Sigmoid colon (tissue), 7 donors: ENCODE results near the gene CCDC180. TPM values are rescaled to one million over a fixed set of nuclear protein-coding genes. Genes with fewer than 3 reads are reported as not detected.

Experiments used
- DNase-seq: peaks from one replicate; pipeline ENCODE4 v3.0.0-alpha.2; 2019
- H3K27ac ChIP-seq, 4 donors: fragments of 200-600 bp; sonication (generic); one replicate each; pipeline ENCODE4 v1.5.1; 2016 to 2019; ENCODE audit warnings: mild to moderate bottlenecking in 1 of 4
- H3K27me3 ChIP-seq, 3 donors: fragments of 200-600 bp; sonication (generic); one replicate each; pipeline ENCODE4 v1.5.1; 2019; ENCODE audit warnings: mild to moderate bottlenecking in 1 of 3
- H3K36me3 ChIP-seq, 4 donors: fragments of 200-600 bp; sonication (generic); one replicate each; pipeline ENCODE4 v1.5.1; 2016 to 2019
- H3K4me1 ChIP-seq, 4 donors: fragments of 200-600 bp; sonication (generic); one replicate each; pipeline ENCODE4 v1.5.1; 2017 to 2019
- H3K4me3 ChIP-seq, 4 donors: fragments of 200-600 bp; sonication (generic); one replicate each; pipeline ENCODE4 v1.5.1; 2017 to 2019; ENCODE audit warnings: mild to moderate bottlenecking in 2 of 4, moderate library complexity in 1 of 4
- H3K9me3 ChIP-seq, 4 donors: fragments of 200-600 bp in 3 of 4; sonication (generic) in 3 of 4; one replicate each; pipeline versions ENCODE4 v1.5.1 to v1.6.1; 2013 to 2019
- CTCF ChIP-seq, 4 experiments: fragments of 450-650 bp in 3 of 4; fragments of 200-600 bp in 1 of 4; IDR thresholded peaks; one replicate each; pipeline ENCODE4 v1.5.1; 2016 to 2019; ENCODE audit warnings: antibody characterized with exemption in 4 of 4, mild to moderate bottlenecking in 3 of 4, moderate library complexity in 2 of 4
- EP300 ChIP-seq, 4 donors: sonication (generic); formaldehyde crosslinking; IDR thresholded peaks; one replicate each; pipeline ENCODE4 v1.6.1; 2017; ENCODE audit warnings: antibody characterized with exemption in 4 of 4
- POLR2A ChIP-seq, 2 donors: fragments of 450-650 bp; IDR thresholded peaks; one replicate each; pipeline ENCODE4 v1.6.1; 2016; ENCODE audit warnings: antibody characterized with exemption in 2 of 2, mild to moderate bottlenecking in 2 of 2, moderate library complexity in 2 of 2
- POLR2AphosphoS5 ChIP-seq, 4 donors: sonication (generic); formaldehyde crosslinking; IDR thresholded peaks; one replicate each; pipeline ENCODE4 v1.6.1; 2017; ENCODE audit warnings: antibody characterized with exemption in 4 of 4
- WGBS, 2 donors: extraction: QIAGEN DNeasy Blood & Tissue Kit; methylation state at CpG; one replicate each; pipeline ENCODE4 v1.1.7; 2013; 5-methylcytosine and 5-hydroxymethylcytosine counted together
- intact Hi-C: fragments of 100-400 bp; cut with DNase I; formaldehyde crosslinking; loops from one replicate; pipeline ENCODE4 v1.15.1; 2023
- polyA plus RNA-seq, 3 donors: library from polyadenylated mRNA; stranded (reverse); fragments of 200-250 nt; gene quantifications; one replicate each; pipeline ENCODE4 v1.2.3, GENCODE V29; 2013
- total RNA-seq, 4 donors: library from RNA; depleted of rRNA; stranded (reverse); fragments of >200 nt; gene quantifications; one replicate each; pipeline ENCODE4 v1.1.0, GENCODE V29; 2016
- donor health status: healthy with polysubstance abuse.
- donor health status: Bipolar disorder and iron deficiency.
- donor health status: healthy.

Gene CCDC180
- total and polyA plus RNA-seq, 7 donors: 1.4 to 11.9 (median 5.2) TPM; not detected in 1

- Histone ChIP-seq H3K4me3 (no peak overlapping the region), H3K4me1 (peaks cover 0 to 6% (median 4%) of the 10 kb centered on the region in 4 donors), H3K27ac (no peak overlapping the region), H3K9me3 (peaks cover 0 to 4% (median 4%) of the 10 kb centered on the region in 4 donors), H3K27me3 (peaks cover 0 to 20% (median 0%) of the 10 kb centered on the region in 3 donors), H3K36me3 (peaks cover 0 to 8% (median 0%) of the 10 kb centered on the region in 4 donors)
- intact Hi-C loops: no loop called here
- DNase-seq: no peak
- TF ChIP-seq CTCF (IDR thresholded peaks at IDR 0.05): no peak
- no peak for TF ChIP-seq POLR2A (IDR thresholded peaks at IDR 0.05)
- no peak for TF ChIP-seq EP300 (IDR thresholded peaks at IDR 0.05)
- TF ChIP-seq POLR2AphosphoS5 (IDR thresholded peaks at IDR 0.05): no peak
- WGBS, 2 donors: 97 to 98% methylated on average over 3 of the region's 3 CpGs
These were observed 5.5 kb upstream of the CCDC180 start for GRCh38 chr9:97301974-97302373.

- TF ChIP-seq EP300 (IDR thresholded peaks at IDR 0.05) (no peak), POLR2A (IDR thresholded peaks at IDR 0.05) (no peak), CTCF (IDR thresholded peaks at IDR 0.05) (no peak), POLR2AphosphoS5 (IDR thresholded peaks at IDR 0.05) (no peak)
- no peak overlapping the region for H3K27ac ChIP-seq
- H3K4me1 ChIP-seq: peaks cover 0 to 17% (median 13%) of the 10 kb centered on the region in 4 donors
- H3K27me3 ChIP-seq: peaks cover 0 to 23% (median 0%) of the 10 kb centered on the region in 3 donors
- H3K9me3 ChIP-seq: no peaks in the 10 kb centered on the region
- no peak overlapping the region for H3K4me3 ChIP-seq
- WGBS, 2 donors: 95 to 96% methylated on average over 2 of the region's 2 CpGs
- DNase-seq: no peak
- peaks cover 0 to 6% (median 2%) of the 10 kb centered on the region in 4 donors for H3K36me3 ChIP-seq
- intact Hi-C loops: no loop called here
These were observed 2.9 kb upstream of the CCDC180 start for GRCh38 chr9:97304586-97304985.

GRCh38 chr9:97305501-97306298 is 1.8 kb upstream of the CCDC180 start:
- no peak overlapping the region for H3K27ac ChIP-seq
- DNase-seq: no peak
- intact Hi-C loops: no loop called here
- peaks cover 0 to 17% (median 2%) of the 10 kb centered on the region in 4 donors for H3K36me3 ChIP-seq
- WGBS, 2 donors: 84 to 89% methylated on average over 7 of the region's 7 CpGs
- TF ChIP-seq POLR2A (IDR thresholded peaks at IDR 0.05) (no peak), POLR2AphosphoS5 (IDR thresholded peaks at IDR 0.05) (no peak)
- H3K9me3 ChIP-seq: no peaks in the 10 kb centered on the region
- no peak overlapping the region for H3K4me3 ChIP-seq
- peaks cover 0 to 23% (median 0%) of the 10 kb centered on the region in 3 donors for H3K27me3 ChIP-seq
- H3K4me1 ChIP-seq: peaks cover 0 to 17% (median 13%) of the 10 kb centered on the region in 4 donors

GRCh38 chr9:97307091-97307490 is 368 bp upstream of the CCDC180 start:
- Histone ChIP-seq H3K27me3 (peaks cover 0 to 23% (median 0%) of the 10 kb centered on the region in 3 donors), H3K4me3 (peak overlapping the region in 3 of 4 donors; percentile 9 to 28 (median 25)), H3K36me3 (peaks cover 0 to 31% (median 5%) of the 10 kb centered on the region in 4 donors), H3K27ac (no peak overlapping the region), H3K4me1 (peaks cover 0 to 17% (median 13%) of the 10 kb centered on the region in 4 donors), H3K9me3 (no peaks in the 10 kb centered on the region)
- no peak for DNase-seq
- WGBS, 2 donors: 33 to 34% methylated on average over 19 of the region's 19 CpGs
- intact Hi-C loops: no loop called here
- TF ChIP-seq EP300 (IDR thresholded peaks at IDR 0.05) (no peak), CTCF (IDR thresholded peaks at IDR 0.05) (no peak), POLR2AphosphoS5 (IDR thresholded peaks at IDR 0.05) (no peak), POLR2A (IDR thresholded peaks at IDR 0.05) (no peak)

GRCh38 chr9:97309260-97309659 is 1.8 kb downstream of the CCDC180 start:
- no peak for DNase-seq

More at GRCh38 chr9:97309260-97309659, 1.8 kb downstream of the CCDC180 start:
- Histone ChIP-seq H3K36me3 (peaks cover 0 to 53% (median 8%) of the 10 kb centered on the region in 4 donors), H3K27me3 (peaks cover 0 to 23% (median 0%) of the 10 kb centered on the region in 3 donors), H3K4me3 (no peak overlapping the region), H3K9me3 (no peaks in the 10 kb centered on the region), H3K27ac (no peak overlapping the region), H3K4me1 (peaks cover 0 to 17% (median 13%) of the 10 kb centered on the region in 4 donors)
- 94% methylated on average over 5 of the region's 5 CpGs for WGBS, 2 donors
- no peak for TF ChIP-seq POLR2AphosphoS5 (IDR thresholded peaks at IDR 0.05)
- TF ChIP-seq EP300 (IDR thresholded peaks at IDR 0.05): no peak
- no peak for TF ChIP-seq CTCF (IDR thresholded peaks at IDR 0.05)
- no peak for TF ChIP-seq POLR2A (IDR thresholded peaks at IDR 0.05)
- intact Hi-C loops: no loop called here
